ENCODE data around the gene DYSF.

DYSF gene

GRCh38 chr2:71559828-71560637 lies 106.7 kb downstream of the DYSF start:
- TF ChIP-seq JUND (IDR thresholded peaks at IDR 0.05; ENCODE audit: low read depth), result no peak
- no peak for DNase-seq (ENCODE audit: low read depth in 1 of 2, low spot score in 1 of 2)
- in situ Hi-C loops (cut with HindIII; ENCODE audit: low pct_unique_long_range_greater_than_20kb, low sequenced_read_pairs), result no loop called here

- no peak for DNase-seq (ENCODE audit: low read depth in 1 of 2, low spot score in 1 of 2)
- in situ Hi-C loops (cut with HindIII; ENCODE audit: low pct_unique_long_range_greater_than_20kb, low sequenced_read_pairs), result no loop called here
- TF ChIP-seq JUND (IDR thresholded peaks at IDR 0.05; ENCODE audit: low read depth), result no peak
These were observed 107.3 kb downstream of the DYSF start for GRCh38 chr2:71560638-71561011.

GRCh38 chr2:71561441-71562267 lies 108.3 kb downstream of the DYSF start:
- TF ChIP-seq JUND (IDR thresholded peaks at IDR 0.05; ENCODE audit: low read depth), result no peak
- DNase-seq (ENCODE audit: low read depth in 1 of 2, low spot score in 1 of 2), result no peak
- in situ Hi-C loops (cut with HindIII; ENCODE audit: low pct_unique_long_range_greater_than_20kb, low sequenced_read_pairs), result no loop called here

- no peak for TF ChIP-seq JUND (IDR thresholded peaks at IDR 0.05; ENCODE audit: low read depth)
- no peak for DNase-seq (ENCODE audit: low read depth in 1 of 2, low spot score in 1 of 2)
- in situ Hi-C loops (cut with HindIII; ENCODE audit: low pct_unique_long_range_greater_than_20kb, low sequenced_read_pairs), result no loop called here
These were observed 109.2 kb downstream of the DYSF start for GRCh38 chr2:71562518-71562917.

DNA sequence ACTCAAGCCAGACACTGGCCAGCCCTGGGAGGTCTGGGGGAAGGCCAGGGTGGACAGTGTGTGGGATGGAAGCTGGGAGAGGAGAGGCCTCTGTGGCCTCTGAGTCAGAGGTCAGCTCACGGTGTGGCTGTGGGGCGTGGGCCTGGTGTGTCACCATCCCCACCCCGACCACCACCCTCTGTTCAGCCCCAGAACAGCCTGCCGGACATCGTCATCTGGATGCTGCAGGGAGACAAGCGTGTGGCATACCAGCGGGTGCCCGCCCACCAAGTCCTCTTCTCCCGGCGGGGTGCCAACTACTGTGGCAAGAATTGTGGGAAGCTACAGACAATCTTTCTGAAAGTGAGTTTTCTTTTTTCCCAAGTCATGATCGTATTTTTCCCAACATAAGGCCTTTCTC lies 110.5 kb downstream of the DYSF start:
- in situ Hi-C loops (cut with HindIII; ENCODE audit: low pct_unique_long_range_greater_than_20kb, low sequenced_read_pairs), result no loop called here
- no peak for TF ChIP-seq JUND (IDR thresholded peaks at IDR 0.05; ENCODE audit: low read depth)
- DNase-seq (ENCODE audit: low read depth in 1 of 2, low spot score in 1 of 2), result no peak

- no peak for TF ChIP-seq JUND (IDR thresholded peaks at IDR 0.05; ENCODE audit: low read depth)
These were observed 111.0 kb downstream of the DYSF start for GRCh38 chr2:71564361-71564760.

DNA sequence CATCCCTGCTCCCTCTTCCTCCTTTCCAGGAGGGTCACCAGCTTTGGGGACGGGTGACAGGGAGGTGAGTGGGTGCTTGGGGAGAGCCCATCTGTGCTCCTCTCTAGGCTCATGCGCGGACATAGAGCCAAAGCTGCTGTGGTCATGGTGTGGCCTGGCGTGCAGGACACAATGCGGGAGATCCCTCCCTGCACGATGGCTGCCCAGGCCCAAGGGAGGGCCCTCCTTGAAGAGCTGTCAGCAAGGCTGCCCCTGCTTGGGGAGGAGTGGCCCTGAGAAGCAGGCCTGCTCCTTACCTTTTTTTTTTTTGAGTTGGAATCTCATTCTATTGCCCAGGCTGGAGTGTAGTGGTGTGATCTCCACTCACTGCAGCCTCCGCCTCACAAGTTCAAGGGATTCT lies 111.4 kb downstream of the DYSF start:
- no peak for DNase-seq (ENCODE audit: low read depth in 1 of 2, low spot score in 1 of 2)
- in situ Hi-C loops (cut with HindIII; ENCODE audit: low pct_unique_long_range_greater_than_20kb, low sequenced_read_pairs), result no loop called here
- no peak for TF ChIP-seq JUND (IDR thresholded peaks at IDR 0.05; ENCODE audit: low read depth)

More at GRCh38 chr2:71564361-71564760, 111.0 kb downstream of the DYSF start:
- DNase-seq (ENCODE audit: low read depth in 1 of 2, low spot score in 1 of 2), result no peak
- in situ Hi-C loops (cut with HindIII; ENCODE audit: low pct_unique_long_range_greater_than_20kb, low sequenced_read_pairs), result no loop called here

DNA sequence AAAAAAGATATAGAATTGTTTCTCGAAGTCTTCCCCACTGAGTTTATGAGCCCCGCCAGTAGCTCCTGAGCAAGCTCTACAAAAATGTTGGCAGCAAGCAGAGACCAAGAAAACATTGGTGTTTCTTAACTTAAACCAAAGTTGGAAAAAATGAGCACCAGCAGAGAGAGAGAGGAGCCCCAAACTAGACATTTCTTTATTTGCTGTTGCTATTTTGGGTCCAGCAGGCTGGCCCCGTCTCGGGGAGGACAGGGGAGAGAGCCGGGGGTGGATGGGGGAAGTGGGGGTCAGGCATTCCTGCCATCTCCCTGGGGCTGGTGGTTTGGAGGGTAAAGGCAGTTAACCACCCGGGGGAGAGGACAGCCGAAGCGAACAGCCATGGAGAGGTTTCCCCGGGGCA lies 113.0 kb downstream of the DYSF start:
- TF ChIP-seq JUND (IDR thresholded peaks at IDR 0.05; ENCODE audit: low read depth), result no peak
- in situ Hi-C loops (cut with HindIII; ENCODE audit: low pct_unique_long_range_greater_than_20kb, low sequenced_read_pairs), result no loop called here
- no peak for DNase-seq (ENCODE audit: low read depth in 1 of 2, low spot score in 1 of 2)

DNA sequence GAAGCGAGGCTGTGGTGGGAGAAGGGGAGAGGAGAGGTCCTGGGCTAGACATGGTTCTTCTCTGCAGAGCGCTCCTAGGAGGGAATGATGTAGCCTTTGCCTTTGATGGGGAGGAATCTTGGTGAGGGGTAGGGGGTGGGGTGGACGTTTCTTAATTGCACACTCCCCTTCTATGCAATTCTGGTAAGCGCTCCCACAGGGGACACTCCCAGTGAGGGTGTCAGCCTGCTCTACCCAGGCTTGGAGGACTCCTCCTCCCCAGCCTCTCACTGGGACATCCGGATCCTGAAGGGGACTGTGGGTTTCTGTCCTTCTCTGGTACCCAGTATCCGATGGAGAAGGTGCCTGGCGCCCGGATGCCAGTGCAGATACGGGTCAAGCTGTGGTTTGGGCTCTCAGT lies 114.3 kb downstream of the DYSF start:
- DNase-seq (ENCODE audit: low read depth in 1 of 2, low spot score in 1 of 2), result no peak
- in situ Hi-C loops (cut with HindIII; ENCODE audit: low pct_unique_long_range_greater_than_20kb, low sequenced_read_pairs), result no loop called here
- no peak for TF ChIP-seq JUND (IDR thresholded peaks at IDR 0.05; ENCODE audit: low read depth)

DNA sequence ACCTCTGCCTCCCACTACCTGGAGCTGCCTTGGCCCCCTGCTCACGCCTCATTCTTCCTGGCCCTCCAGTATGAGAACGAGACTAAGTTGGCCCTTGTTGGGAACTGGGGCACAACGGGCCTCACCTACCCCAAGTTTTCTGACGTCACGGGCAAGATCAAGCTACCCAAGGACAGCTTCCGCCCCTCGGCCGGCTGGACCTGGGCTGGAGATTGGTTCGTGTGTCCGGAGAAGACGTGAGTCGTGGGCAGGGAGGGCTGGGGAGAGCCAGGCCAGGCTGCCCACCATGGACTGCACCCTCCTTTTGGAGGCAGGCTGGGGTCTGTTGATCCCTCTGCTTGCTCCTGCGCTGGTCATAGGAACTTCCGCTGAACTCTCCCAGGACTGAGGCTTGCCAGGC lies 114.7 kb downstream of the DYSF start:
- no peak for TF ChIP-seq JUND (IDR thresholded peaks at IDR 0.05; ENCODE audit: low read depth)
- no peak for DNase-seq (ENCODE audit: low read depth in 1 of 2, low spot score in 1 of 2)
- in situ Hi-C loops (cut with HindIII; ENCODE audit: low pct_unique_long_range_greater_than_20kb, low sequenced_read_pairs), result no loop called here

- TF ChIP-seq JUND (IDR thresholded peaks at IDR 0.05; ENCODE audit: low read depth), result no peak
- no peak for DNase-seq (ENCODE audit: low read depth in 1 of 2, low spot score in 1 of 2)
- in situ Hi-C loops (cut with HindIII; ENCODE audit: low pct_unique_long_range_greater_than_20kb, low sequenced_read_pairs), result no loop called here
These were observed 117.2 kb downstream of the DYSF start for GRCh38 chr2:71570511-71570910.

DNA sequence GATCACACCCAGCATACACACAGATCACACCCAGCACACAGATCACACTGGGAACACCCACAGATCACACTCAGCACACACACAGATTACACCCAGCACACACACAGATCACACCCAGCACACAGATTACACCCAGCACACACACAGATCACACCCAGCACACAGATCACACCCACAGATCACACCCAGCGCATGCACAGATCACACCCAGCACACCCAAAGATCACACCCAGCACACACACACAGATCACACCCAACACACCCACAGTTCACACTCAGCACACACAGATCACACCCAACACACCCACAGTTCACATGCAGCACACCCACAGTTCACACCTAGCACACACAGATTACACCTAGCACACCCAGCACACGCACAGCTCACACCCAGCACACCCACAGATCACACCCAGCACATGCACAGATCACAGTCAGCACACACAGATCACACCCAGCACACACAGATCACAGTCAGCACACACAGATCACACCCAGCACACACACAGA lies 117.6 kb downstream of the DYSF start:
- DNase-seq (ENCODE audit: low read depth in 1 of 2, low spot score in 1 of 2), result no peak
- no peak for TF ChIP-seq JUND (IDR thresholded peaks at IDR 0.05; ENCODE audit: low read depth)
- in situ Hi-C loops (cut with HindIII; ENCODE audit: low pct_unique_long_range_greater_than_20kb, low sequenced_read_pairs), result no loop called here

DNA sequence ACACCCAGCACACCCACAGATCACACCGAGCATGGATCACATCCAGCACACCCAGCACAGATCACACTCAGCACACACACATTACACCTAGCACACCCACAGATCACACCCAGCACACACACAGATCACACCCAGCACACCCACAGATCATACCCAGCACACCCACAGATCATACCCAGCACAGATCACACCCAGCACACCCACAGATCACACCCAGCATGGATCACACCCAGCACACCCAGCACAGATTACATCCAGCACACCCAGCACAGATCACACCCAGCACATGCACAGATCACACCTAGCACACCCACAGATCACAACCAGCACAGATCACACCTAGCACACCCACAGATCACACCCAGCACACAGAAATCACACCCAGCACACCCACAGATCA lies 118.6 kb downstream of the DYSF start:
- in situ Hi-C loops (cut with HindIII; ENCODE audit: low pct_unique_long_range_greater_than_20kb, low sequenced_read_pairs), result no loop called here
- DNase-seq (ENCODE audit: low read depth in 1 of 2, low spot score in 1 of 2), result no peak
- no peak for TF ChIP-seq JUND (IDR thresholded peaks at IDR 0.05; ENCODE audit: low read depth)

All from T47D (cell line).